Parathyroid adenoma (tissue), 2 donors: Measurements from ENCODE around the gene MAP2K5.

Experiments used
- H2AFZ ChIP-seq: fragments of 300-600 bp; sonication (generic); one replicate; pipeline ENCODE4 v1.7.0; 2017; ENCODE audit warnings: antibody characterized with exemption, mild to moderate bottlenecking
- H3K27ac ChIP-seq: fragments of 300-600 bp; sonication (generic); one replicate; pipeline ENCODE4 v1.7.0; 2017
- H3K27me3 ChIP-seq: fragments of 300-600 bp; sonication (generic); one replicate; pipeline ENCODE4 v1.7.0; 2017; ENCODE audit warnings: low read length; ENCODE audit not compliant: control insufficient read depth, insufficient read depth
- H3K36me3 ChIP-seq: fragments of 300-600 bp; sonication (generic); one replicate; pipeline ENCODE4 v1.7.0; 2017; ENCODE audit warnings: low read length; ENCODE audit not compliant: control insufficient read depth, insufficient read depth
- H3K4me1 ChIP-seq: fragments of 300-600 bp; sonication (generic); one replicate; pipeline ENCODE4 v1.7.0; 2017; ENCODE audit warnings: control low read depth
- H3K4me2 ChIP-seq: fragments of 300-600 bp; sonication (generic); one replicate; pipeline ENCODE4 v1.7.0; 2017; ENCODE audit warnings: low read length
- H3K4me3 ChIP-seq: fragments of 300-600 bp; sonication (generic); one replicate; pipeline ENCODE4 v1.7.0; 2017; ENCODE audit warnings: low read depth, low read length
- H3K79me2 ChIP-seq: fragments of 300-600 bp; sonication (generic); one replicate; pipeline ENCODE4 v1.7.0; 2017; ENCODE audit warnings: control low read depth
- H3K9ac ChIP-seq: fragments of 300-600 bp; sonication (generic); one replicate; pipeline ENCODE4 v1.7.0; 2017; ENCODE audit warnings: mild to moderate bottlenecking
- H3K9me3 ChIP-seq: fragments of 300-600 bp; sonication (generic); one replicate; pipeline ENCODE4 v1.7.0; 2017; ENCODE audit warnings: low read length; ENCODE audit not compliant: control insufficient read depth
- CTCF ChIP-seq: fragments of 300-600 bp; sonication (generic); IDR thresholded peaks from one replicate; pipeline ENCODE4 v1.7.0; 2017; ENCODE audit warnings: antibody characterized with exemption, mild to moderate bottlenecking
- donor health status: primary hyperparathyroidism.

The MAP2K5 gene

DNA sequence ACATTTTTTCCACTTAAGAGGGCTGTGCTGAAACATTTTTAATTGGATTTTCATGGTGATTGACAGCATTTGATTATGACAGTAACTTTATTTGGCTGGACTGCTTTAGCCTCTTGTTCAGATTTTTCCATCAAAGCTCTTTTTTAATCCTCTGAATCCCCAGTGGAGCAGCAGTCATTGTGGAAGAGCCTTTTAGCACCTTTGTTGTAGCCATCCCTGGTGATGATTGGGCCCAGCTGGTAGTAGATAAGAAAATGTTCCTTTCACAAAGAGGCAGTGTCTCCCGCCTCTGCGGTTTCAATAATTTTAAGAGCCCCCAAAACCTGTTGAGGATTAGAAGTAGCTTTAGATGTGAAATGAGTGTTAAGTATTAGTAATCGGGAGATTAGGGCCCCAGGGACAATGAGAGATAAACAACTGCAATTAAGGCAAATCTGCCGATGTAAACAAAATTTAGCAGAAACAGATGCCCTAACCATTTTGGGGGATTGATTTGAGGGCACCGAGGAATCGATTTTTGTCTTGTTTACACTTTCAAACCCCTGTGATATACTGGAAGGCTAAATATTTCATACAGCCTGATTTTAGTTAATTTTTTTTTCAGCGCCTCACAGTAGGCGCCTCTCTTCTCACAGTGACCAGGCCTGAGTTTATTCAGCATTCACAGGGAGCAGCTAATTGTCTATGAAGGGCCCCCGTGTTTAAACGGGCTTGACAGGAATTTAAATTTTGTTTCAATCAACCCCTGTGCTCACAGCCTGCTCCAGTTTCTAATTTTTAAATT is 239.6 kb downstream of the MAP2K5 start:
- Histone ChIP-seq H2AFZ (no peak overlapping the region), H3K36me3 (no peaks in the 10 kb centered on the region), H3K4me2 (no peak overlapping the region), H3K27me3 (no peaks in the 10 kb centered on the region), H3K79me2 (no peaks in the 10 kb centered on the region), H3K9ac (no peak overlapping the region), H3K4me3 (no peak overlapping the region), H3K4me1 (no peaks in the 10 kb centered on the region), H3K9me3 (no peaks in the 10 kb centered on the region), H3K27ac (no peak overlapping the region)
- no peak for TF ChIP-seq CTCF

- TF ChIP-seq CTCF, result no peak
- no peak overlapping the region for H3K9ac ChIP-seq
- H3K27me3 ChIP-seq, result no peaks in the 10 kb centered on the region
- H3K4me2 ChIP-seq, result no peak overlapping the region
- no peak overlapping the region for H3K27ac ChIP-seq
- no peak overlapping the region for H3K4me3 ChIP-seq
- no peaks in the 10 kb centered on the region for H3K4me1 ChIP-seq
- H3K79me2 ChIP-seq, result no peaks in the 10 kb centered on the region
- H2AFZ ChIP-seq, result no peak overlapping the region
- H3K36me3 ChIP-seq, result no peaks in the 10 kb centered on the region
- no peaks in the 10 kb centered on the region for H3K9me3 ChIP-seq
These were observed 240.1 kb downstream of the MAP2K5 start for GRCh38 chr15:67782691-67782991.

- H2AFZ ChIP-seq, result no peak overlapping the region
- no peaks in the 10 kb centered on the region for H3K27me3 ChIP-seq
These were observed 240.8 kb downstream of the MAP2K5 start for GRCh38 chr15:67783303-67783702.

DNA sequence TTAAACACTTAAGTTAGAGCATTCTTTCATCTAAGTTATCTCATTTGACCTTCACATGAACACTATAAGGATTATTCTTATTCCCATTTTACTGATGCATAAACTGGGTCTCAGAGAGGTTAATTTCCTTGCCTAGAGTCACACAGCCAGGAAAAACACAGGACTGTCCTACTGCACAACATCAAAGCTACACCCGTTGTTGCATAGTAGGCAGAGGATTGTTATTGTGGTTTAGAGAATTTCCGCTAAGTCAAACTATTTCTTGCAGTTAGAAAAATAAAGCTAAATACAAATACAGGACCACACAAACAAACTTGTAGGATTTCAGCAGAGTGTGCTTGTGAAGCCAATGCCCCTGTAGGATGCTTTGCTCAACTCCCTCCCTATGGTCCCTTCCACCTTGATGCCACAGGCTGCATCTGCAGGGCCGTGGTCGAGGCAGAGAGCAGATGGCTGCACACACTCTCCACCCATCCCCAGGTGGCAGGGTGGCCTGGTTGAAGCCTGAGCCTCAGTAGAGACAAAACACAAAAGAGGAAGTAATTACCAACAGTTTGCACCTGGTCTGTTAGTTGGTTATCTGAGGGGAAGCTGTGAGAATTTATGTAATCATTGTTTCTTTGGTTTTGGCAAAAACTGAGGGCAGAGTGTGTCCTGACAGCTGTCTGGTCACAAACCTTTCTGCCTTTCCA is 241.7 kb downstream of the MAP2K5 start:
- TF ChIP-seq CTCF, result no peak
- H2AFZ ChIP-seq, result no peak overlapping the region
- no peaks in the 10 kb centered on the region for H3K27me3 ChIP-seq
- no peak overlapping the region for H3K9ac ChIP-seq
- H3K27ac ChIP-seq, result no peak overlapping the region
- H3K9me3 ChIP-seq, result no peaks in the 10 kb centered on the region
- no peaks in the 10 kb centered on the region for H3K79me2 ChIP-seq
- H3K36me3 ChIP-seq, result no peaks in the 10 kb centered on the region
- H3K4me1 ChIP-seq, result no peaks in the 10 kb centered on the region
- H3K4me2 ChIP-seq, result no peak overlapping the region
- no peak overlapping the region for H3K4me3 ChIP-seq

More at GRCh38 chr15:67783303-67783702, 240.8 kb downstream of the MAP2K5 start:
- H3K9me3 ChIP-seq, result no peaks in the 10 kb centered on the region
- H3K4me1 ChIP-seq, result no peaks in the 10 kb centered on the region
- TF ChIP-seq CTCF, result no peak
- no peak overlapping the region for H3K9ac ChIP-seq
- H3K36me3 ChIP-seq, result no peaks in the 10 kb centered on the region
- H3K4me3 ChIP-seq, result no peak overlapping the region
- H3K79me2 ChIP-seq, result no peaks in the 10 kb centered on the region
- H3K4me2 ChIP-seq, result no peak overlapping the region
- H3K27ac ChIP-seq, result no peak overlapping the region
